ENCODE data around the gene ICAM3.
"Not testable (repeated sequence)": the region's sequence is repeated elsewhere in the genome, so short reads cannot be mapped to it uniquely, and the experiment has no call there.

ICAM3 gene

GRCh38 chr19:10352764-10353671, 13.6 kb upstream of the ICAM3 start:
- in situ Hi-C loops (cut with MboI; ENCODE audit: low pct_unique_long_range_greater_than_20kb, low sequenced_read_pairs): no loop called here
- no peak for DNase-seq

- in situ Hi-C loops (cut with MboI; ENCODE audit: low pct_unique_long_range_greater_than_20kb, low sequenced_read_pairs): no loop called here
- peak; percentile 31 for DNase-seq
Measured at GRCh38 chr19:10346509-10346908, 7.1 kb upstream of the ICAM3 start.

GRCh38 chr19:10344780-10345179, 5.4 kb upstream of the ICAM3 start:
- DNase-seq: no peak
- in situ Hi-C loops (cut with MboI; ENCODE audit: low pct_unique_long_range_greater_than_20kb, low sequenced_read_pairs): no loop called here

- in situ Hi-C loops (cut with MboI; ENCODE audit: low pct_unique_long_range_greater_than_20kb, low sequenced_read_pairs): no loop called here
- no peak for DNase-seq
Measured at GRCh38 chr19:10343495-10343894, 4.1 kb upstream of the ICAM3 start.

GRCh38 chr19:10339977-10340376, 553 bp upstream of the ICAM3 start:
- in situ Hi-C loops (cut with MboI; ENCODE audit: low pct_unique_long_range_greater_than_20kb, low sequenced_read_pairs): no loop called here
- no peak for DNase-seq

- in situ Hi-C loops (cut with MboI; ENCODE audit: low pct_unique_long_range_greater_than_20kb, low sequenced_read_pairs): no loop called here
- no peak for DNase-seq
Measured at GRCh38 chr19:10338940-10339339, 484 bp downstream of the ICAM3 start.

- DNase-seq; in situ Hi-C loops (cut with MboI; ENCODE audit: low pct_unique_long_range_greater_than_20kb, low sequenced_read_pairs): not testable (repeated sequence)
Measured at GRCh38 chr19:10336725-10337124, 2.7 kb downstream of the ICAM3 start.

GRCh38 chr19:10335352-10335985, 4.0 kb downstream of the ICAM3 start:
- no peak for DNase-seq
- in situ Hi-C loops (cut with MboI; ENCODE audit: low pct_unique_long_range_greater_than_20kb, low sequenced_read_pairs): no loop called here

GRCh38 chr19:10334588-10335351, 4.7 kb downstream of the ICAM3 start:
- in situ Hi-C loops (cut with MboI; ENCODE audit: low pct_unique_long_range_greater_than_20kb, low sequenced_read_pairs): no loop called here
- DNase-seq: peak; percentile 24

- no peak for DNase-seq
- in situ Hi-C loops (cut with MboI; ENCODE audit: low pct_unique_long_range_greater_than_20kb, low sequenced_read_pairs): no loop called here
Measured at GRCh38 chr19:10333758-10334587, 5.5 kb downstream of the ICAM3 start.

- peak; percentile 95 for DNase-seq
Measured at GRCh38 chr19:10332965-10333757, 6.3 kb downstream of the ICAM3 start, which contains the start of gene RAVER1. Gene RAVER1 (minus strand): TSS chr19:10333529. CDS start chr19:10333507, 22 bp downstream.

GRCh38 chr19:10332158-10332964, 7.1 kb downstream of the ICAM3 start:
- in situ Hi-C loops (cut with MboI; ENCODE audit: low pct_unique_long_range_greater_than_20kb, low sequenced_read_pairs): no loop called here
- no peak for DNase-seq

More at GRCh38 chr19:10332965-10333757, 6.3 kb downstream of the ICAM3 start, which contains the start of gene RAVER1:
- in situ Hi-C loops (cut with MboI; ENCODE audit: low pct_unique_long_range_greater_than_20kb, low sequenced_read_pairs): no loop called here

GRCh38 chr19:10329555-10329954, 9.9 kb downstream of the ICAM3 start:
- DNase-seq: no peak
- in situ Hi-C loops (cut with MboI; ENCODE audit: low pct_unique_long_range_greater_than_20kb, low sequenced_read_pairs): no loop called here

- no peak for DNase-seq
- in situ Hi-C loops (cut with MboI; ENCODE audit: low pct_unique_long_range_greater_than_20kb, low sequenced_read_pairs): no loop called here
Measured at GRCh38 chr19:10328558-10329429, 10.6 kb downstream of the ICAM3 start.

- no peak for DNase-seq
- in situ Hi-C loops (cut with MboI; ENCODE audit: low pct_unique_long_range_greater_than_20kb, low sequenced_read_pairs): no loop called here
Measured at GRCh38 chr19:10327793-10328192, 11.6 kb downstream of the ICAM3 start.

GRCh38 chr19:10325732-10326131, 13.7 kb downstream of the ICAM3 start:
- in situ Hi-C loops (cut with MboI; ENCODE audit: low pct_unique_long_range_greater_than_20kb, low sequenced_read_pairs): no loop called here
- DNase-seq: no peak
